CD4-positive, alpha-beta T cell treated with Interleukin-10 for 1 hour (primary cell): ENCODE measurements around the gene TF.
"Not testable (repeated sequence)": the region's sequence is repeated elsewhere in the genome, so short reads cannot be mapped to it uniquely, and the experiment has no call there.

Experiments
- DNase-seq: peaks from one replicate; pipeline ENCODE4 v3.0.0-alpha.2; 2020

Gene TF

DNA sequence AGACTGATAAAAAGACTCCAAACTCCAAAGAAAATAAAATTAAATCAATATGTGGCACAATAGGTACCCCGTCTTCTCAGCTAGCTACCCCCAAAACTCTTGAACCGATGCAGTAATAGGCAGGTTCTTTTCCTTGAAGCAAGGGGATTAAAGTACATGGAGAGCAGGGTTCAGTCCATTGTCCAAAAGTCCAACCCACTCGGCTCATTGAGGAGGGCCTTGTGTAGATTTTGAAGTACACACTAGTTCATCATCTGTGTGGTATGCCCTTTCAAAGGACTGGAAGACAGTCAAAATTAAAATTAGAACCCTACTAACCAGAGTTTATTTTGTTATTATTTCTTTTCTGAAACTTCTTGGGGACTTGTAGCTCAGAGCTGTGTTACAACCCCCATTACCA is 23.3 kb downstream of the TF start:
- no peak for DNase-seq

DNA sequence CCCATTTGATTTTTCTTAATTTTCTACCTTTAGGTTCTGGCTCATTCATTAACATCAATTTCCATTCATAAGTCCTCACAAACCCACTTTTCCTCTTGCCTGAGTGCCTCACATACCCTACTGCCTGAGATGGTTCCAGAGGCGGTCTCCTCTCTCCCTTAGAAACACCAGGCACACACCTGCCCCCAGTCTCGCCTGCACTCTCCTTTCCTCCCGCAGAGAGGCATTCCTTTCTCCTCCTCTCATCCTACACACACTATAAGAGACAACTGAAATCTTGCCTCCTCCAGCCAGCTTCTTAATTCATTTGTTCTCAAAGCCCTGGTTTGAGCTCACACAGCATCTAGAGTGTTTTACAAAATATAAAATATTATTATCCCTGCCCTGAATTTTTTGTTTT is 27.5 kb downstream of the TF start:
- DNase-seq: no peak

DNA sequence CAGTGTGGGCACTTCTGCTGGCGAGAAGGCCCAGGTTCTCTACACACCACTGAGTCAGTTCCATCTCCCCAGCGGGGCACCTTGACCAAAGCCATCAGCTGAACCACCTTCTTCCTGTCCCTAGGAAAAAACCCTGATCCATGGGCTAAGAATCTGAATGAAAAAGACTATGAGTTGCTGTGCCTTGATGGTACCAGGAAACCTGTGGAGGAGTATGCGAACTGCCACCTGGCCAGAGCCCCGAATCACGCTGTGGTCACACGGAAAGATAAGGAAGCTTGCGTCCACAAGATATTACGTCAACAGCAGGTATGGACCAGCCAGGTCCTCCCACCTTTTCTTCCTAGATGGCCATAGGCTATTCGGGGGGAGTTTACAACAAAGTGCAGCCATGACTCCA is 29.1 kb downstream of the TF start:
- no peak for DNase-seq

DNA sequence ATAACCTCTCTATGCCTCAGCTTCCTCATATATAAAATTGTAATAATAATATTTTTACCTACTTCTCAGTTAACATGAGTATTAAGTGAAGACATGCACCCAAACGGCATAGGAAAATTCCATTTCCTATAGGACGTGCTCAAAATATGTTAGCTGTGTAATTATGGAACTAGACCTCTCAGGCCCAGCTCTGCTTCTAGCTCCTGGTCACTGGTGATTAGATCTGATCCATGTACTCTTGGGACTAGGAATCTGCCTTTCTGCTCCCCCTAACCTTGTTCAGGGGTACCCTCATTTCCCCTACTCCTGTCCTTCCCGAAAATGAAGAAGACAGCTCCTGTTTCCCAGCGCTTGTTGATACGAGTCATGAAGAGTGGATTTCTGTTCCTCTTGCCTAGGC is 29.6 kb downstream of the TF start:
- DNase-seq: no peak

DNA sequence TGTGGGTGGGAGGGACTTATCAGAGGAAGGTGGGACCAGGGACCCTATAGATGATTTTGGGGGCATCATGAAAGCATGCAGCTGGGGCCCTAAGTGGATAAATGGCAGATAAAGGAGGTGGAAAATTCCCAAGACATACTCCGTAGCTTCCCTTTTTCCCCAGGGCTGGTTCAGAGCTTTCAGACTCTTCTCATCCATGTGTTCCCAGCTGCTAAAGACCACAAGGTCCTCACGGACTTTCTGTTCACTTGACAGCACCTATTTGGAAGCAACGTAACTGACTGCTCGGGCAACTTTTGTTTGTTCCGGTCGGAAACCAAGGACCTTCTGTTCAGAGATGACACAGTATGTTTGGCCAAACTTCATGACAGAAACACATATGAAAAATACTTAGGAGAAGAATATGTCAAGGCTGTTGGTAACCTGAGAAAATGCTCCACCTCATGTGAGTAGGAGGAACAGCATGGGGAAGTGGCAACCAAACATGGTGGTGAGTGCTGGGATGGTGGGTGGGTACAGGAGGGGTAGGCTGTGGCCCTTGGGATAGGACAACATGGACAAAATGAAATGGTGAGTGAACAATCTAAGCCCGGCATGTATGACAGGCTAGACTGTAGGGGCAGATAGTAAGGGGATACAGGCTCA is 30.7 kb downstream of the TF start:
- no peak for DNase-seq

DNA sequence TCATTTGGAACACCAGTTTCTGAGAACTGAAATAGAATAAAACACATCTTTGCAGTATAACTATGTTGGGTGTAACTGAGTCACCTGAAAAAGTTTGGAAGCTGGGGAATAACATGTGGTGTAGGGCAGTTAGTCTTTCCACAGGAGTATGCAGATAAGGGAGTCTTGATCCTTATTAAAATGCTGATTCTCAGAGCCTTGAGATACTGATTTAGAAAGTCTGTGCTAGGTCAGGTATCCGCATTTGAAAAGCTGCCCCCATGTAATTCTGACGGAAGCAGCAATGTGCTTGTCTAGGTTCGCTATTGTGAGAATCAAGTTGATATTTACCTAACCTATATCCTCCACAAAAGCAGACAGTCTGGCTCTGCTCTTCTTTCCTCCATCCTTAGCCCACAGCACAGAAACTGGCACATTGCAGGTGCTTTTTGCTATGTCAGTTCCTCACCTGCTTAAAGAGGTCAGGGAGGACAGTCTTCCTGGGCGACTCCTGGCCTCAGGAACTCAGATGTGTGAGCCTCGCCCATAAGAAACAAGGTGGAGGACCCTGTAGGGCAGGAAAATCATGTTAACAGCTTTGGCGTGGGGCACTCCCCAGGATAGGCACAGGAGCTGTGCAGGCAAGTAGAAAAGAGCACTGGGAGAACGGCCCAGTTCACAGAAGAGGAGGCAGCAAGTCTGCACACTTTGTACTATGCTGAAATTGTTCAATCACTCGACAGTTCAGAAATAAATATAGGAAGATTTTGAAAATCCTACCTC is 31.8 kb downstream of the TF start:
- DNase-seq: no peak

DNA sequence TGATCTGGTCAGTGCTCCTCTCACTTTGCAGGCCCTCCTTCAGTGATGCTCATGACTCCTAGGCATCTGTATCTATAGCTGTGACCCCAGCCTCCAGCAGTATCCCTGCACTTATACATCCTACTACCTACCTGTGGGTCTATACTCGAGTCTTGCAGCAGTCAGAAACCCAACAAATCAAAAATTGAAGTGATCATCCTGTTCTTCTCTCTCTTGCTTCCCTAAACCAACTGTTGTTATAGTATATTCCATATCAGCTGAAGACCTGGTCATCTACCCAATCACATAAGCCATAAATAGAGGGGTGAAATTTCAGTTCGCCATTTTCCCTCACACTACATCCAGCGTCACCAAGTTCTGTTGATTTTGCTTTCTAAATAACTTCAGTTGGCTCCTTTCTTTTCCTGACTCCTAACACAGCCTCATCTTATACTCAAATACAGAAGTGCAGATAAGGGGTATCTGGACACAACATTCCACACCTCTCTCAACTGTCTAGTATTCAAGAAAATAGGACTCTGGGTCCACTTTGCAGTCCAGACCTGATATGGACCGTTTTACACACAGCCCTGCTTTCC is 33.5 kb downstream of the TF start:
- no peak for DNase-seq

DNA sequence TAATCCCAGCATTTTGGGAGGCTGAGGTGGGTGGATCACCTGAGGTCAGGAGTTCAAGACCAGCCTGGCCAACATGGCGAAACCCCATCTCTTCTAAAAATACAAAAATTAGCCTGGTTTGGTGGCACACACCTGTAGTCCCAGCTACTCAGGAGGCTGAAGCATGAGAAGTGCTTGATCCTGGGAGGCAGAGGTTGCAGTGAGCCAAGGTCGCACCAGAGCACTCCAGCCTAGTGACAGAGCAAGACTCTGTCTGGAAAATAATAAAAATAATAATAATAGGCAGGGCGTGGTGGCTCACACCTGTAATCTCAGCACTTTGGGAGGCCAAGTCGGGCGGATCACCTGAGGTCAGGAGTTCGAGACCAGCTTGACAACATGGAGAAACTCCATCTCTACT is 34.6 kb downstream of the TF start:
- not testable (repeated sequence) for DNase-seq

DNA sequence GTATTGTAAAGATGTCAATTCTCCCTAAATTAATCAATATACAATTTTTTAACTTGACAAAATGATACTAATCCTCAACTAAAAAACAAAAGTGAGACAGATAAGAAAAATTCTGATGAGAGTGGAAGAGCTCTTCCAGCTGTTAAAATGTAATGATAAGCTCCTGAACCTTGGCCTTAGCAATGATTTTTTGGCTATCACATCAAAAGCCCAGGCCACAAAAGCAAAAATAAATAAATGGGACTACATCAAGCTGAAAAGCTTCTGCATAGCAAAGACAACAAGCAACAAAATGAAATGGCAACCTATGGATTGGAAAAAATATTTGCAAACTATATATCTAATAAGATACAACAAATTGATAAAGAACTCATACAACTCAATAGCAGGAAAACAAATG is 35.4 kb downstream of the TF start:
- no peak for DNase-seq

DNA sequence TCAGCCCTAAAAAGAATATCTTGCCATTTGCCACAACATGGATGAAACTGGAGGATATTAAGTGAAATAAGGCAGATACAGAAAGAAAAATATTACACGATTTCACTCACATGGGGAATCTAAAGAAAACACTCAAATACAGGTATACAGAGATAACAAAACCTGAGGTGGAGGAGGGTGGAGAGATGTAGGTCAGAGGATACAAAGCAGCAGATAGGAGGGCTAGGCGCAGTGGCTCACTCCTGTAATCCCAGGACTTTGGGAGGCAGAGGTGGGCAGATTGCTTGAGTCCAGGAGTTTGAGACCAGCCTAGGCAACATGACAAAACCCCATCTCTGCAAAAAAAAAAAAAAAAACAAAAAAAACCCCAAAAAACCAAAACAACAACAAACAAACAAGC is 36.3 kb downstream of the TF start:
- no peak for DNase-seq

DNA sequence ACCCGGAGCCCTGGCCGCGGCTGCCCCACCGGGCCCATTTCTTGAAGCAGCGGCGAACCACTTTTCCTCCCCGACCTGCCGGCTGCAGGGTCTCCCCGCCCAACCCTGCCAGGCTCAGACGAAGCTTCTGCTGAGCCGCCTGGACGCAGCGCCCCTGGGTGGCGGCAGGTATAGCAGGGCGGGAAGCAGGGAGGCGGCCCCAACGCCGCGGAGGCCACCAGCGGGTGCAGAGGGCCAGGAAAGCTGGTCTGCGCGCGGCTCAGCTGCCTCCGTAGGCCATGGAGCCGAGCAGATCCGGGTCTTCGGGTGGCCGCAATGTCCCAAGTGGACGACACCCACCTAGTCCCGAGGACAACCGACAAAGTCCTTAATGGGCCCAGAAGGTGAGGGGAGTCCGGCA is 37.6 kb downstream of the TF start:
- no peak for DNase-seq

DNA sequence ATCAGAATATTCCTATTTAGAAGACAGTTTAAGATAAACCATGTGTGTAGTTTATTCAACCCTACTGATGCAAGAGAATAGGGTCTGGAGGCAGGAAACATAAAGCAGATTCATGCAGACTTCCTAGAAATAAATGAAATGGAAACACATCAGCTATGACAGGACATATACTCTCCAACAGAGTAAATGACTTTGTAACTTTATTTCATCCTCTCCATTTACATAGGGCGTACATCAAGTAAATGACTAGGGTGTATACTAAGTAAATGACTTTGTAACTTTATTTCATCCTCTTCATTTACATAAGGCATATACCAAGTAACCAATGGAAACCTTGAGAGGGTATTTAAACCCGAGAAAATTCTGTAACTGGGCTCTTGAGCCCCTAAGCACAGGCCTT is 41.8 kb downstream of the TF start:
- DNase-seq: no peak

DNA sequence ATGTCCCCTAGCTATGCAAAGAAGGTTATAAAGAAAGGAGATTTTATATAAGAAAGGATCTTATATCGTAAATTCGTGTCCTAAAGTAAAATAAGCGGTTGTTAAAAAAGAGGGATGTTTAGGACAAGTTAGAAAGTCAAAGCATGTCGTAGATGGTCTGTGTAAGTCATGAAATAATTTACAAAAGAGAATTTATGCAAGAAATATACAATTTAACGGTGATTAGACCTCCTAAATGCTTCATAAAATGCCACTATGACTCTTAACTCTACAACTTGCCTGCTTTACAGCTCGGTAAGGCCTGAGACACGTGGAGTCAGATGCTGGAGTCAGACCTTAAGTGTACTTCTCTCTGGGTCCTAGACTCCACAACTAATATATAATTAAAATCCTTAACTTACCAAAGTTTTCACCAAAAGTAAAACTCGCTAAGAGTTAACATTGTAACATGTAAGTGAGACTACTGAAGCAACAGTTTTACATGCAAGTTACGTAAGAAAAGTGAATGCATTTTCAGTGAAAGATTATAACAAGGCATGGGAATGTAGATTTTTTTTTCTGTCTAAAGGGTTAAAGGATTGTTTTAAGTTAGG is 46.1 kb downstream of the TF start:
- DNase-seq: no peak

DNA sequence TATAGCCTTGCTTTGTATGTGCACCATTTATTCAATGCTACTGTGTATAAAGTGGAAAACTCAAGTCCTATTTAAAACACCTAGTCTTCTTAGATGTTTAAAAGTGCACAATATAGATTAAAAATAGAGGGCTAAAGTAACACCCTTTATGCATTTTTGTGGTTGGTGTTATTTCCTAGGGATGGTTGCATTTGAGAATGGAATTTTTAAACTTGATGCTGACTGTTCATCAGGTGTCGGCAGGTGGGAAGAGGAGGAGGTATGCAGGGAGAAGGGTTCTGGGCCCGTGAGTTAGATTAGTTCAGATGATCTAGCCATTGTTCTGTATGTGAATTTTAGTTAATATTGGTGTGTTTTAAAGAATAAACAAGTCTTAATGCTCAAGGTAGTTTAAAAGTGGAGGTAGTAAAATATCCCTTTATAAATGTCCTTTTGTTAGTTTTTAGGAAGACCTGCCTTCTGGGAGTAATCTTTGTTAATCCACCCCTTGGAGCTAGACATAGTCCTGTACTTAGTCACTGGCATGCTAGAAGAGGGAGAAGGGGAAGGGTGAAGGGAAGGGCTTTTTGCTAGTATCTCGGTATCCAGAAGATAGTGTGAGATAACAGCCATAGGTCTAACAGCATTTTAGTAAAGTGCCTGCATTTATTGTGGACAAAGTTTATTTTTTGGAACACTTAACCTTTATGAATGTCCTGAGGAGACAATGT is 51.4 kb downstream of the TF start:
- no peak for DNase-seq

DNA sequence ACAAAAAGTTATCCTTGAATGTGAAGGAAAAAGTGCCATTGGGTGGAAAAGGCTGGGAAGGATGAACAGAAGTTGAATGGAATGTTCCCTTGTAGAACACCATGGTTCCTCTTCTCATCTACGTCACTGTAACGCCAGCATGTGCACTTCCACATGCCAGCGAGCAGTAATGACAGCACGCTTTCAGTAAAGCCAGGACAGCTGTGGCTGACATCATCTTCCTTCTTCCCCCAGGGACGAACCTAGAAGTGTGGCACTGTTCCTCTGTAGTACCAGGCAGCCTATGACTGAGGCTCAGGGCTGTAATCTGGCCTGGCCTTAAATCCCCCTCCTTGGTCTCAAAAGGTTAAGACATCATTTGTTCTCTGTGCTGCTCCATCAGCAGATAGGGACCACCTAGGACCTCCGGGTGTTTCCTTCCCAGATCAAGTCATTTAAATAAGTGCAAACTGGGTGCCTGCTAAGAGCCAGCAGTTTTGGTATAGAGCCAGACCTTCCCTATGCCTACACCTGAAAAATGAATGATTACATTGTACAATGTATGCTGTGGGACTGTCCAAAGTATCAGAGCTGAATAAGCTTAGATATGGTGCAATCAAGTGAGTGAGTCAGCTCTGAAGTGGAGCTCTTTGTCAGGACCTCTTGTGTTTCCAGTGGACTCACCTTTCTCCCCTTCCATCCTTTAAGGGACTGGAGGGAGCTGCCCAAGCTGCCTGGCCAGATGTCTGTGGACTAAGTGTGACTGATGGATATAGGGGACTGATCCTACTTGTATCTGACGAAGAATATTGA is 53.8 kb downstream of the TF start:
- DNase-seq: no peak

DNA sequence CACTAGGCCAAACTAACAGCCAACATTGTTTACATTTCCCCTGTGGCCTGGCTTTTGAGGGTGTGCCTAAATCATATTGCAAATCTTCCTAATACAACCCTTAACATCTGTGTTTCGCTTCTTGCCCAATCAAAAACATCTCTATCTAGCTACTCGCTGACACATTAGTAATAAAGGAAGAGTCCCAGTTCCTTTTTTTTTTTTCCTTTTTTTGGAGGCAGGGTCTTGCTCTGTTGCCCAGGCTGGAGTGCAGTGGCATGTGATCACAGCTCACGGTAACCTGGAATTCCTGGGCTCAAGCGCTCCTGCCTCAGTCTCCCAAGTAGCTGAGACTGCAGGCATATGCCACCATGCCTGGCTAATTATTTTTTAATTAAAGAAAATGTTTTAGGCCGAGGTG is 57.3 kb downstream of the TF start:
- no peak for DNase-seq

DNA sequence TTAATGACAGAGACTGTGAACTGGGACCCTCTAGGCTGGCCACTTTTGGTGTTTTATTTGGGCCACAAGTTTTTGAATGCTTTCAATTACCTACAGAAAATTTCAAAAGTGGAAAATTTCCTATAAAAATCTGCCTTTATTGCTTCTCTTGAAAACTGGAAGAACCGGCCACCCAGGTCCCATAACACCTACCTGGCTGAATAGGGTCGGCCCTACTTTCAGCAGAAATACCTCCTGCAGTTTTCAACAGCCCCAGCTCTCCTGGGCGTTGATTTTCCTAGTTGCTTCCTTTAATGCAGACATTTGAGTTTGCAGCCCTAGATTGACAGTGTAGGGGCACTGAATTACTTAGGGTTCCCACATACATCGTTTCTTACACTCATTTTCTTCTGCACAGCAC is 58.7 kb downstream of the TF start:
- DNase-seq: no peak

DNA sequence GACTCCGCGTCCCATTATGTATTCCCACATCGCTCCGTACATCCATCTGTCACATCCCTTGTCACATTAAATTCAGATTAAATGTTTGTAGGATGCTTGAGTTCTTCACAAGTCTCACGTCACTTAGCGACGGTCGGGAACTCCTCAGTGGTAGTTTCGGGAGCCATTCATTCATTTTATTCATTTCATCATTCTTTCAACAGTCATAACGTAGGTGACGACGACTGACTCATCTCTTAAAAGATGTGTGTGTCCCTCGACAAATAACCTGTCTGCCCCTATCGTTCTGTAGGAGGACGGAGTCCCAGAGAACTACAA is 59.1 kb downstream of the TF start:
- no peak for DNase-seq

DNA sequence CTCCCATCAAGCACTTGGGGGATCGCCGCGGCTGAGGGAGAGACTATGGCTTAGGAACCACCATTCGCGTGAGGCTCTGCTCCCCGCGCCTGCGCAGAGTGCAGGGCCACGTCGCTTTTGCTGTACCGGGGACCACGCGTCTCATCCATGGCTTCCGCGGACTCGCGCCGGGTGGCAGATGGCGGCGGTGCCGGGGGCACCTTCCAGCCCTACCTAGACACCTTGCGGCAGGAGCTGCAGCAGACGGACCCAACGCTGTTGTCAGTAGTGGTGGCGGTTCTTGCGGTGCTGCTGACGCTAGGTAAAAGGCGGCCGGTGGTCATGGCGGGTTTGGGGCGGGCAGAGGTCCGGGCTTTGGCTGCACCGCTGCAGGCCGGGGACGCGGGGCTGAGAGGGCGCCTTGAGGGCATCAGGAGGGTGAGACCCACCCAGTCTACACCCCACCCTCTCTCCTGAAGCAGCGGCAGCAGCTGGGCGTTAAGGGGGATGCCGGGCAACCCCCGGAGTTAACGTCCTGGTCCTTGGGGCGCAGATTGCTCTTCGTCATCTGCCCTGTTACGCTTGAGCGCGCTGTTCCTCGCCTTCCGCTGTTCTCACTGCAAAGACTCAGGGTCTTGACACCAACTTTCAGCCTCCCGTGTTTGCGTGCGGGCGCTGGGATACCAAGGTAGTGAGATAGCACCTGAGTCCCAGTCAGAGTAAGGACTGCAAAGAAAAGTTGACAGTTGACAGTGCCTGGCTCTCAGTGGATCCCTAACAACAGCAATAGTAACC is 59.7 kb downstream of the TF start, which contains the start of gene SRPRB:
TSS of gene SRPRB (plus strand) at position 114 of the 774 bp plus-strand sequence. CDS start at position 148, 34 bp downstream.
- DNase-seq: peak; percentile 97

DNA sequence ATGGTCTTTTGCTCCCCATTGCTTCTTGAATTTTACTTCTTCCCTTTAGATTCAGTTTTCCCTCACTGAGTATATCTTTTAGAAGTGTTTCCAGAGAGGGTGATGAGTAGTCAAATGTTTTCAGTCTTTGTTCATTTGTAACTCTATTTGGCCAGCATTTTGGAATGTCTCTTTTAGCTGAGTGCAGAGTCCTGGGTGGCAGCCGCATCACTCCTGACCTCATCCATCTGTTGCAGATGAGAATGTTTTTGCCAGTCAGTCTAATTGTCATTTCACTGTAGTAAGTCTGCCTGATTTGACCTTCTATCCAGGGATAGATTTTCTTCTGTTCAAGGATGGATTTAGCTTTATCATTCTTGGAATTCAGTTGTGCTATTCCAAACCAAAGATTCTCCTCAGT is 66.7 kb downstream of the TF start:
- no peak for DNase-seq

DNA sequence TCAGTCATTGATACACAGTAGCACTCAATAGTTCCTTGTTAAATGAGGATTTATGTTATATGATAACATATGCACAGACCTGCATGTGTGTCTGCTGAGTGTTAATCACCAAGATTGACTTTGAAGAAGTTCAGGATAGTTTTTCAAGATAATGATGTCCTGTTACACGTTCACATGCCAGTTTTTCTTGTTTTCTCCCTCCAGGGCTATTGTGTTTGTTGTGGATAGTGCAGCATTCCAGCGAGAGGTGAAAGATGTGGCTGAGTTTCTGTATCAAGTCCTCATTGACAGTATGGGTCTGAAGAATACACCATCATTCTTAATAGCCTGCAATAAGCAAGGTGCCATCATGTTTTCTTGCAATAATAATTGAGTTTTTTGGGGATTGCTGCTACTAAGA is 69.2 kb downstream of the TF start:
- DNase-seq: no peak

DNA sequence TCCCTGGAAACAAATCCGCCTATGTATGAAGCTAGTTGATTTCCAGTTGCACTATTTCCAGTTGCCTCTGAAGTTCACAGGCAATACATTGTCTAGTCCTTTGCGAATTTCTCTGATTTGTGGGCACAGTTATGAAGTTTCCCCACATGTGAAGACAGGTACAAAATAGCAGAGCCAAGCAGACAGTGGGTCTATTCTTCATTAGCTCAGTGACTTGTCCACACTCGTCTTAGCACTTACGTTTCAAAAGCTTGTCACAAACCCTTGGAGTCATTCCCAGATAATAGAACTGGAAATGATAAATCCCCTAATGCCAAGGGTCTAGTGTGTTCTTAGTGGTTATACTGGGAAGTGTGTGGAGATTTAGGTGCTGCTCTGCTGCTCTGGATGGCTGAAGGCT is 73.9 kb downstream of the TF start:
- DNase-seq: no peak
